K562 (cell line): Measurements from ENCODE around the gene KRT28. TPM values are rescaled to one million over a fixed set of nuclear protein-coding genes. Genes with fewer than 3 reads are reported as not detected.
A peak's percentile ranks its signal among the peaks of the same experiment; 100 is the strongest.

Experiments used
- ARID3B ChIP-seq: fragments of 250-450 bp; sonication (Bioruptor Pico); IDR thresholded peaks from 2 replicates; pipeline ENCODE4 v1.4.0; 2020; ENCODE audit warnings: borderline replicate concordance
- CHD1 ChIP-seq: fragments of 200-600 bp; sonication (generic); IDR thresholded peaks from one replicate; pipeline ENCODE4 v1.6.1; 2012; ENCODE audit warnings: mild to moderate bottlenecking, moderate library complexity, low read length, inconsistent platforms
- E2F3 ChIP-seq: fragments of 250-450 bp; sonication (Bioruptor Pico); IDR thresholded peaks from 2 replicates; pipeline ENCODE4 v1.4.0; 2020; ENCODE audit warnings: mild to moderate bottlenecking
- EGR1 ChIP-seq: fragments of 450-650 bp; conservative IDR thresholded peaks from 2 replicates; pipeline ENCODE4 v1.6.1; 2017; ENCODE audit warnings: mild to moderate bottlenecking
- FOXP1 ChIP-seq: sonication (generic); formaldehyde crosslinking; IDR thresholded peaks from 2 replicates; pipeline ENCODE4 v1.8.0; 2022; ENCODE audit warnings: mild to moderate bottlenecking, missing genetic modification reagents
- GTF2E2 ChIP-seq: fragments of 200-800 bp; sonication (Bioruptor generic); IDR thresholded peaks from 2 replicates; pipeline ENCODE4 v1.6.1; 2016; ENCODE audit warnings: missing genetic modification characterization, missing compliant biosample characterization
- HOXB6 ChIP-seq: fragments of 250-450 bp; sonication (Bioruptor Pico); IDR thresholded peaks from 2 replicates; pipeline ENCODE4 v1.5.1; 2022; ENCODE audit warnings: mild to moderate bottlenecking, borderline replicate concordance
- KDM5B ChIP-seq: fragments of 200-600 bp; sonication (generic); IDR thresholded peaks from 2 replicates; pipeline ENCODE4 v1.6.1; 2012; ENCODE audit warnings: low read depth, mild to moderate bottlenecking, moderate library complexity, low read length, control low read depth, inconsistent platforms; ENCODE audit not compliant: insufficient replicate concordance
- MCM2 ChIP-seq: fragments of 450-650 bp; IDR thresholded peaks from 2 replicates; pipeline ENCODE4 v1.6.1; 2017; ENCODE audit warnings: low read depth, mild to moderate bottlenecking
- NELFE ChIP-seq: IDR thresholded peaks from 2 replicates; pipeline ENCODE4 v1.6.1; 2011; ENCODE audit warnings: mild to moderate bottlenecking; ENCODE audit not compliant: insufficient read depth, insufficient read length
- PCBP1 ChIP-seq: fragments of 200-400 bp; formaldehyde crosslinking; IDR thresholded peaks from 2 replicates; pipeline ENCODE4 v1.6.1; 2018; ENCODE audit warnings: mild to moderate bottlenecking, low read depth, low read length; ENCODE audit not compliant: poor library complexity, severe bottlenecking
- PTBP1 ChIP-seq: fragments of 200-400 bp; formaldehyde crosslinking; IDR thresholded peaks from 2 replicates; pipeline ENCODE4 v1.6.1; 2017; ENCODE audit warnings: low read depth, low read length
- RBM25 ChIP-seq: fragments of 200-400 bp; formaldehyde crosslinking; IDR thresholded peaks from 2 replicates; pipeline ENCODE4 v1.6.1; 2018; ENCODE audit warnings: low read length, low read depth, moderate library complexity; ENCODE audit not compliant: severe bottlenecking
- RFX1 ChIP-seq: fragments of 450-650 bp; IDR thresholded peaks from 2 replicates; pipeline ENCODE4 v1.6.1; 2016; ENCODE audit warnings: mild to moderate bottlenecking, moderate library complexity
- SP1 ChIP-seq: sonication (generic); formaldehyde crosslinking; IDR thresholded peaks from 2 replicates; pipeline ENCODE4 v1.8.1; 2022; ENCODE audit warnings: mild to moderate bottlenecking, missing genetic modification reagents
- STAT5B ChIP-seq: fragments of 250-450 bp; sonication (Bioruptor Pico); IDR thresholded peaks from 2 replicates; pipeline ENCODE4 v1.8.0; 2021; ENCODE audit warnings: mild to moderate bottlenecking, inconsistent platforms
- VEZF1 ChIP-seq: fragments of 200-800 bp; sonication (Bioruptor generic); IDR thresholded peaks from 2 replicates; pipeline ENCODE4 v1.6.1; 2017; ENCODE audit warnings: missing genetic modification characterization, missing compliant biosample characterization
- ZNF23 ChIP-seq: fragments of 250-450 bp; sonication (Bioruptor Pico); IDR thresholded peaks from 2 replicates; pipeline ENCODE4 v1.4.0; 2020; ENCODE audit warnings: mild to moderate bottlenecking
- ZNF584 ChIP-seq: fragments of 200-800 bp; sonication (Bioruptor generic); IDR thresholded peaks from 2 replicates; pipeline ENCODE4 v1.6.1; 2016; ENCODE audit warnings: low read depth, mild to moderate bottlenecking, missing genetic modification characterization, missing compliant biosample characterization
- polyA plus RNA-seq, 8 experiments: library from polyadenylated mRNA; depleted of rRNA in 4 of 8; stranded (reverse) in 5 of 8; unstranded in 3 of 8; fragments of >200 nt; fragmentation: Nextera tagmentation in 2 of 8; fragmentation: Illumina TruSeq in 1 of 8; extraction: Ambion mirVana in 2 of 8; extraction: Trizol in 1 of 8; gene quantifications; 2 replicates each; pipeline versions ENCODE4 v1.2.1 to v1.2.3, GENCODE V29; 2011 to 2014; ENCODE audit warnings: inconsistent platforms in 1 of 8, missing spikeins in 1 of 8
- total RNA-seq, 7 experiments: library from RNA; depleted of rRNA in 6 of 7; stranded (reverse); fragments of >200 nt in 6 of 7; fragmentation: Illumina TruSeq in 2 of 7; extraction: Trizol in 2 of 7; gene quantifications; 2 replicates each; pipeline versions ENCODE4 v1.2.1 to v1.2.3, GENCODE V29; 2011 to 2021; ENCODE audit warnings: low replicate concordance in 1 of 7
- TF ChIP-seq, protein P1 (sequence below): fragments of 250-450 bp; sonication (Bioruptor Pico); IDR thresholded peaks from 2 replicates; pipeline ENCODE4 v1.5.0; 2021; ENCODE audit warnings: mild to moderate bottlenecking, moderate library complexity
- TF ChIP-seq, protein P2 (sequence below): fragments of 200-800 bp; sonication (Bioruptor generic); IDR thresholded peaks from 2 replicates; pipeline ENCODE4 v1.6.1; 2017; ENCODE audit warnings: missing genetic modification characterization, missing compliant biosample characterization

The KRT28 gene
- total and polyA plus RNA-seq, 9 of the 15 experiments (the other 6 are each of a cell fraction or from before 2014, with no cell fraction given), result not detected

DNA sequence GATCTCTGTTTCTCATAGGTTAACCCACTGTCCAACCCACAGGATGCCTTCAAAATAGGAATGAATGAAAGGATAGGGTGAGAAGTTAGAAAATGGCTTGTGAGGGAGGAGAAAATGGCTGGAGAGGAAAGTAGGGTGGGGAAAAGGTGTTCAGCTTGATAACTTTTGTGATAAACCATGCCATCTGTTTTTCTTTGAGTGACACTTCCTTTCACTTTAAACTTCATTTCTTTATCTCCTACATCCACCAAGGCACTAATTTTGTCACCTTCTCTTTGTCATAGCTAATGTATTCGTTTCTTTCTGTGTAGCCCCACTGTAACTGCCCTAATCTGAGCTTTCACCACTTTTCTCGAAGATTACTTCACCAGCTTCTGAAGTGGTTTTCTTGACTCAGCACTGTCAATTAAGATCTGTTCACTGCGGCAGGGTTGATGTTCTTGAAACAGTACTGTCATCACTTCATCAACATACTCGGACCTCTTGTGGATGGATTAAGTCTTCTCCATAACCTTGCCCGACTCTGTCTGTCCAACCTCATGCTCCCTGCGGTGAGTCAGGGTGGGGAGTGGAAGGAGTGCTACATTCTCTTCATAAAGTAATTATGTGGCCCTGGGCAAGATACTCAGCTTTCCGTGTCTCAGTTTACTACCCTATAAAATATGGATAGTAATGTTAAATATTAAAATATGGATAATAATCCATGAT is 28.1 kb upstream of the KRT28 start (continued):
- TF ChIP-seq, protein P1, sequence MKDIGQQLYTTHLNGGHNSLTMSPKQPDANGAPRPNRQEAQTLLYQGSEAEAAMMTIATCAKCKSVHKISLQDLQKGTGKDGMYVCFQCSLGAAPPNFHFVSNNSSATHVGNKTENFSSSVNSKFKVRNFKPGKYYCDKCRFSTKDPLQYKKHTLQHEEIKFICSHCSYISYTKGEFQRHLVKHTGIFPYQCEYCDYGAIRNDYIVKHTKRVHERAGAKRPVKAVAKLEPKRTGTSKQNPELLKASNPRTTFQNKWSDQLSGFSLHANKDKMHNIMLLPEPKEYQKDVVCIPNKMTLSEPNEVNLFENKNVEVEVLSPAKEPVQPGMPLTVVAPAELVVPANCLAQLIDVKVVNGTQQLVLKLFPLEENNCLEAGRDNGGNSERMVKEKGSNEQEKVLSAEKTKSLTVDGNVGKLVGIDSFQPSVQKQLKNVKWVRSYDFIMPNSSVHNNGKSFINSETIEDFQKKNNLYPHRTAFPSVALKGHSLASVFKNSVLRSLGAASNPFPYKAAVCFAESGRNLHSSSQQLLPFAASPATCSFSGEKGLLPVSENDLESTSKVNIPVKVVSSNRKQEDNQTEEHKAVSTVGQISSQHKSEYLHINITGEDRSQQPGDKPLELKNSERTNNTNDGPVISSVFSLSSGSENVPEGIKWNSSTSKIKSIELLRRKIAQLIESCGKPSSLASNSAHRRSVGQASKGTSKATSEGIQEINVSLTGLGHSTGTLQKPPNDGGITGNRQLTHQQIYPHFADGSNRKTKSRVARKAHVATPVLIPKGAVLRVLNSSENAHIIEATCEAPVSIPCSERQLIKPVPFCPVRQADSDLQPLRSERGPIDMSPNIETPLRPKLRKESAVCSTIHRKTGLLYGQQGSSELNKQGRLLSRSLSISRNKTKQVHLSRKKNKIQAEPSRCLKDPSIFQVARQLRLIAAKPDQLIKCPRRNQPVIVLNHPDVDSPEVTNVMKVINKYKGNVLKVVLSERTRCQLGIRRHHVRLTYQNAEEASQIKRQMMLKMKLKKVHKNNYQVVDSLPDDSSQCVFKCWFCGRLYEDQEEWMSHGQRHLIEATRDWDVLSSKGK (CRISPR knock-in tag), result no peak
- no peak for TF ChIP-seq KDM5B
- TF ChIP-seq VEZF1, result peak; percentile 65; the same call in 1 of the 2 replicates
- no peak for TF ChIP-seq RFX1
- no peak for TF ChIP-seq NELFE
- TF ChIP-seq E2F3 (CRISPR knock-in tag), result no peak
- TF ChIP-seq EGR1, result no peak
- TF ChIP-seq GTF2E2, result no peak
- TF ChIP-seq ARID3B, result no peak
- no peak for TF ChIP-seq FOXP1 (CRISPR knock-in tag)
- TF ChIP-seq ZNF23 (CRISPR knock-in tag), result no peak
- peak; percentile 7 for TF ChIP-seq RBM25
- TF ChIP-seq PCBP1, result no peak
- peak; percentile 24; the same call in 1 of the 2 replicates for TF ChIP-seq ZNF584 (CRISPR knock-in tag)
- TF ChIP-seq STAT5B (CRISPR knock-in tag), result no peak
- TF ChIP-seq, protein P2, sequence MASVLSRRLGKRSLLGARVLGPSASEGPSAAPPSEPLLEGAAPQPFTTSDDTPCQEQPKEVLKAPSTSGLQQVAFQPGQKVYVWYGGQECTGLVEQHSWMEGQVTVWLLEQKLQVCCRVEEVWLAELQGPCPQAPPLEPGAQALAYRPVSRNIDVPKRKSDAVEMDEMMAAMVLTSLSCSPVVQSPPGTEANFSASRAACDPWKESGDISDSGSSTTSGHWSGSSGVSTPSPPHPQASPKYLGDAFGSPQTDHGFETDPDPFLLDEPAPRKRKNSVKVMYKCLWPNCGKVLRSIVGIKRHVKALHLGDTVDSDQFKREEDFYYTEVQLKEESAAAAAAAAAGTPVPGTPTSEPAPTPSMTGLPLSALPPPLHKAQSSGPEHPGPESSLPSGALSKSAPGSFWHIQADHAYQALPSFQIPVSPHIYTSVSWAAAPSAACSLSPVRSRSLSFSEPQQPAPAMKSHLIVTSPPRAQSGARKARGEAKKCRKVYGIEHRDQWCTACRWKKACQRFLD, result peak; percentile 87
- TF ChIP-seq SP1 (CRISPR knock-in tag), result peak; percentile 60; the same call in 1 of the 2 replicates
- no peak for TF ChIP-seq HOXB6 (CRISPR knock-in tag)
- no peak for TF ChIP-seq MCM2
- TF ChIP-seq PTBP1, result no peak
- no peak for TF ChIP-seq CHD1
